Activated CD4-positive, alpha-beta memory T cell treated with anti-CD3 and anti-CD28 coated beads for 36 hours (primary cell): Measurements from ENCODE around the gene MAP2K7. TPM values are rescaled to one million over a fixed set of nuclear protein-coding genes. Genes with fewer than 3 reads are reported as not detected.

Source experiments
- CTCF ChIA-PET: fragments of 350-600 bp; sonication (Branson Sonifier 250); formaldehyde crosslinking; loops from one replicate; lab custom pipeline; 2021; ENCODE audit warnings: antibody characterized with exemption, inconsistent platforms; lab: Charles Lee
- POLR2A ChIA-PET: fragments of 350-600 bp; sonication (Branson Sonifier 250); formaldehyde crosslinking; loops from one replicate; lab custom pipeline; 2021; ENCODE audit warnings: antibody characterized with exemption; lab: Charles Lee
- DNase-seq: peaks from one replicate; pipeline ENCODE4 v3.0.0-alpha.2; 2020
- H3K27ac Mint-ChIP-seq: one replicate; pipeline ENCODE4 v1.8.0; 2021; ENCODE audit warnings: mixed read lengths
- H3K27me3 Mint-ChIP-seq: one replicate; pipeline ENCODE4 v1.8.0; 2021; ENCODE audit warnings: mixed read lengths
- H3K36me3 Mint-ChIP-seq: one replicate; pipeline ENCODE4 v1.8.0; 2021; ENCODE audit warnings: mixed read lengths
- H3K4me1 Mint-ChIP-seq: one replicate; pipeline ENCODE4 v1.8.0; 2021; ENCODE audit warnings: low read depth, mixed read lengths
- H3K4me3 Mint-ChIP-seq: one replicate; pipeline ENCODE4 v1.8.0; 2021; ENCODE audit warnings: mild to moderate bottlenecking, mixed read lengths
- H3K9me3 Mint-ChIP-seq: one replicate; pipeline ENCODE4 v1.8.0; 2021; ENCODE audit warnings: mixed read lengths
- intact Hi-C: fragments of 100-400 bp; cut with micrococcal nuclease; formaldehyde crosslinking; loops from one replicate; pipeline ENCODE4 v1.15.1; 2023
- total RNA-seq, 2 experiments: library from RNA; stranded (reverse); gene quantifications; one replicate each; pipeline ENCODE4 v1.2.3, GENCODE V29; 2021

Gene MAP2K7
- total RNA-seq, 2 experiments from 2014 or later = 29.1 to 30.1 TPM

- DNase-seq = no peak
- intact Hi-C loops = no loop called here
- ChIA-PET POLR2A (interaction anchor here (0.7 to 1.1 kb wide), 3 partner anchors 15 to 25 kb away, joined by 3 to 5 read pairs (median 3); partner anchors contain the start of gene TIMM44), CTCF (interaction anchor here (0.9 to 4.0 kb wide), 8 partner anchors 10 to 50 kb away, joined by 3 to 28 read pairs (median 16); partner anchors contain the start of genes MAP2K7 and TIMM44)
- Mint-ChIP-seq H3K27ac (no peak overlapping the region), H3K4me1 (peaks cover 32% of the 10 kb centered on the region), H3K9me3 (no peaks in the 10 kb centered on the region), H3K27me3 (peaks cover 23% of the 10 kb centered on the region), H3K36me3 (peaks cover 3% of the 10 kb centered on the region), H3K4me3 (no peak overlapping the region)
Measured at GRCh38 chr19:7918615-7919421, 15.1 kb downstream of the MAP2K7 start.

GRCh38 chr19:7919610-7920518, 16.2 kb downstream of the MAP2K7 start, which contains the start of gene SNAPC2:
Gene SNAPC2, plus strand, starts transcription at chr19:7920338. Its CDS starts 29 bp downstream, at chr19:7920367.
- Mint-ChIP-seq H3K9me3 (no peaks in the 10 kb centered on the region), H3K36me3 (peaks cover 3% of the 10 kb centered on the region), H3K27me3 (peaks cover 22% of the 10 kb centered on the region), H3K4me1 (peaks cover 33% of the 10 kb centered on the region), H3K4me3 (peak within 1 kb of the TSS; percentile 83), H3K27ac (peak within 1 kb of the TSS; percentile 84)
- ChIA-PET CTCF (interaction anchor here (0.5 to 3.5 kb wide), 9 partner anchors 9 to 566 kb away, joined by 3 to 28 read pairs (median 6); partner anchors contain the start of genes MAP2K7 and TIMM44), POLR2A (interaction anchor here (0.9 to 1.7 kb wide), 4 partner anchors 13 to 24 kb away, joined by 3 to 7 read pairs (median 6); partner anchors contain the start of genes MAP2K7 and TIMM44)
- intact Hi-C loops = loop anchor here (1.0 to 5.0 kb wide), 5 partner anchors 17 to 283 kb away; partner anchors contain the start of genes MAP2K7, STXBP2 and TIMM44
- peak; percentile 98 for DNase-seq

DNA sequence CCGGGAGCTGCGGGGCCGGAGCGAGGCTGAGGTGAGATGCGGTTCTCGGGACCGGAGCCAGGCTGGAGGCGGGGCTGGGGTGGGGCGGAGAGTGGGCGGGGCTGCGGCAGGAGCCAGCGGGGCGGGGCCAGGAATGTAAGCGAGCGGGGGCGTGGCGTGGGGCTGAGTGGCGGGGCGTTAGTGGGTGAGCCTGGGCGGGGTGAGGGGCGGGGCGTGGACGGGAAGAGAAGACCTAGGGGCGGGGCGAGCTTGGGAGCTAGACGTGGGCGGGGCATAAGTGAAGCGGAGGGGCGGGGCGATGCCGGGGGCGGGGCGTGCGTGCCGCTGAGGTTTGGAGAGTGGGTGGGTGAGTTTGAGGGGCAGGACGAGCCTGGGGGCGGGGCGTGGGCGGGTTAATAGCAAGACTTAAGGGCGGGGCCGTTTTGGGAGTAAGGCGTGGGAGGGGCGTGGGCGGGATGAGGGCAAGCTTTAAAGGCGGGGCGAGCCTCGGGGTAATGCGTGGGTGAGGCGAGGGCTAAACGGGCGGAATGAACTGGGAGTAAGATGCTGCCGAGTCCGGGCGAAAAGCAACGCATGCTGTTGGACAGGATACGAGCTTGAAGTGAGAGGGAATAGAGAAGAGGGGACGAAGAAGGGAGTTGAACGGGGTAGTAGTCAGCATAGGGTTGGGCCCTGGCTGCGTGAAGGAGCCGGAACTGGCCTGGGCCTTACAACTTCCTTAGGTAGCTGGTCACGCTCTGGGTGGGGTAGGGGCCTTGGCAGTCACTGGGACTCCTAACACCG, 17.0 kb downstream of the MAP2K7 start:
- Mint-ChIP-seq H3K27ac (peak overlapping the region; percentile 84), H3K9me3 (no peaks in the 10 kb centered on the region), H3K36me3 (peaks cover 3% of the 10 kb centered on the region)

GRCh38 chr19:7921302-7921966, 17.8 kb downstream of the MAP2K7 start:
- H3K4me3 Mint-ChIP-seq = peak overlapping the region; percentile 83
- H3K27ac Mint-ChIP-seq = peak overlapping the region; percentile 84
- CTCF ChIA-PET = interaction anchor here (0.9 to 3.5 kb wide), 8 partner anchors 8 to 353 kb away, joined by 3 to 28 read pairs (median 7); partner anchors contain the start of genes MAP2K7 and TIMM44
- POLR2A ChIA-PET = interaction anchor here (1.7 kb wide), 1 partner anchor 23 kb away, joined by 7 read pairs; the partner anchor contains the start of gene TIMM44
- intact Hi-C loops = loop anchor here (5.0 kb wide), 1 partner anchor 284 kb away; the partner anchor contains the start of gene STXBP2
- peaks cover 32% of the 10 kb centered on the region for H3K4me1 Mint-ChIP-seq
- peaks cover 10% of the 10 kb centered on the region for H3K27me3 Mint-ChIP-seq
- H3K9me3 Mint-ChIP-seq = no peaks in the 10 kb centered on the region
- H3K36me3 Mint-ChIP-seq = peaks cover 3% of the 10 kb centered on the region
- DNase-seq = no peak

More for the DNA sequence above, 17.0 kb downstream of the MAP2K7 start:
- H3K4me3 Mint-ChIP-seq = peak overlapping the region; percentile 83
- CTCF ChIA-PET = interaction anchor here (0.9 to 3.5 kb wide), 9 partner anchors 8 to 567 kb away, joined by 3 to 28 read pairs (median 6); partner anchors contain the start of genes MAP2K7 and TIMM44
- intact Hi-C loops = loop anchor here (1.0 to 5.0 kb wide), 5 partner anchors 17 to 283 kb away; partner anchors contain the start of genes MAP2K7, STXBP2 and TIMM44
- peaks cover 14% of the 10 kb centered on the region for H3K27me3 Mint-ChIP-seq
- DNase-seq = peak; percentile 100
- POLR2A ChIA-PET = interaction anchor here (1.1 to 1.7 kb wide), 3 partner anchors 14 to 23 kb away, joined by 3 to 7 read pairs (median 7); partner anchors contain the start of genes MAP2K7 and TIMM44
- H3K4me1 Mint-ChIP-seq = peaks cover 31% of the 10 kb centered on the region

DNA sequence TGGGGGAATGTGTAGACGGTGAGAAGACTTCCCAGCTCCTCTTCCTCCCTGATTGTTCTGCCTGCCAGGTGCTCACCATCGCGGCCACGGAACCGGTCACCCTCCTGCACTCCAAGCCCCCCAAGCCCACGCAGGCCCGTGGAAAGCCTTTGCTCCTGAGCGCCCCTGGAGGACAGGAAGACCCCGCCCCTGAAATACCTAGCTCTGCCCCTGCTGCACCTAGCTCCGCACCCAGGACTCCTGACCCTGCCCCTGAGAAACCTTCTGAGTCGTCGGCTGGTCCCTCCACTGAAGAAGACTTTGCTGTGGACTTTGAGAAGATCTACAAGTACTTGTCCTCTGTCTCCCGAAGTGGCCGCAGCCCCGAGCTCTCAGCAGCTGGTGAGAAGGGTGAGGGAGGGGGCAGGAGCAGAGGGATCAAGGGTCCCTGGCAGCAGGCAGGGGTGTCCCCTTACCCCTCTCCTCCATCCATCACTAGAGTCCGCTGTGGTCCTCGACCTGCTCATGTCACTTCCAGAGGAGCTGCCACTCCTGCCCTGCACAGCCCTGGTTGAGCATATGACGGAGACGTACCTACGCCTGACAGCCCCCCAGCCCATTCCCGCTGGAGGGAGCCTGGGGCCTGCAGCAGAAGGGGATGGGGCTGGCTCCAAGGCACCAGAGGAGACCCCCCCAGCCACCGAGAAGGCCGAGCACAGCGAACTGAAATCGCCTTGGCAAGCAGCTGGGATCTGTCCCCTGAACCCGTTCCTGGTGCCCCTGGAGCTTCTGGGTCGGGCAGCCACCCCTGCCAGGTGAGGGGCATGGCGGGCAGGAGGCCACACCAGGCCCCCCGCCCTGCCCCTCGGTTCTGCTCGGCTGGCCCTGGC, 18.5 kb downstream of the MAP2K7 start:
- H3K27me3 Mint-ChIP-seq = peaks cover 6% of the 10 kb centered on the region
- H3K27ac Mint-ChIP-seq = no peak overlapping the region
- no peaks in the 10 kb centered on the region for H3K9me3 Mint-ChIP-seq
- CTCF ChIA-PET = interaction anchor here (0.7 to 3.5 kb wide), 5 partner anchors 18 to 53 kb away, joined by 3 to 28 read pairs (median 4); partner anchors contain the start of genes MAP2K7 and TIMM44
- peaks cover 30% of the 10 kb centered on the region for H3K4me1 Mint-ChIP-seq
- peaks cover 3% of the 10 kb centered on the region for H3K36me3 Mint-ChIP-seq
- intact Hi-C loops = loop anchor here (5.0 kb wide), 1 partner anchor 285 kb away; the partner anchor contains the start of gene STXBP2
- H3K4me3 Mint-ChIP-seq = no peak overlapping the region
- POLR2A ChIA-PET = interaction anchor here (1.7 kb wide), 1 partner anchor 22 kb away, joined by 7 read pairs; the partner anchor contains the start of gene TIMM44
- no peak for DNase-seq

GRCh38 chr19:7922836-7923195, 19.1 kb downstream of the MAP2K7 start:
- Mint-ChIP-seq H3K4me3 (no peak overlapping the region), H3K36me3 (peaks cover 3% of the 10 kb centered on the region), H3K27ac (no peak overlapping the region), H3K4me1 (peaks cover 30% of the 10 kb centered on the region), H3K27me3 (peaks cover 6% of the 10 kb centered on the region), H3K9me3 (no peaks in the 10 kb centered on the region)
- intact Hi-C loops = loop anchor here (5.0 kb wide), 1 partner anchor 286 kb away; the partner anchor contains the start of gene STXBP2
- POLR2A ChIA-PET = no interaction called here
- DNase-seq = no peak
- CTCF ChIA-PET = interaction anchor here (0.7 to 1.4 kb wide), 3 partner anchors 19 to 69 kb away, joined by 3 to 5 read pairs (median 4); partner anchors contain the start of gene MAP2K7

DNA sequence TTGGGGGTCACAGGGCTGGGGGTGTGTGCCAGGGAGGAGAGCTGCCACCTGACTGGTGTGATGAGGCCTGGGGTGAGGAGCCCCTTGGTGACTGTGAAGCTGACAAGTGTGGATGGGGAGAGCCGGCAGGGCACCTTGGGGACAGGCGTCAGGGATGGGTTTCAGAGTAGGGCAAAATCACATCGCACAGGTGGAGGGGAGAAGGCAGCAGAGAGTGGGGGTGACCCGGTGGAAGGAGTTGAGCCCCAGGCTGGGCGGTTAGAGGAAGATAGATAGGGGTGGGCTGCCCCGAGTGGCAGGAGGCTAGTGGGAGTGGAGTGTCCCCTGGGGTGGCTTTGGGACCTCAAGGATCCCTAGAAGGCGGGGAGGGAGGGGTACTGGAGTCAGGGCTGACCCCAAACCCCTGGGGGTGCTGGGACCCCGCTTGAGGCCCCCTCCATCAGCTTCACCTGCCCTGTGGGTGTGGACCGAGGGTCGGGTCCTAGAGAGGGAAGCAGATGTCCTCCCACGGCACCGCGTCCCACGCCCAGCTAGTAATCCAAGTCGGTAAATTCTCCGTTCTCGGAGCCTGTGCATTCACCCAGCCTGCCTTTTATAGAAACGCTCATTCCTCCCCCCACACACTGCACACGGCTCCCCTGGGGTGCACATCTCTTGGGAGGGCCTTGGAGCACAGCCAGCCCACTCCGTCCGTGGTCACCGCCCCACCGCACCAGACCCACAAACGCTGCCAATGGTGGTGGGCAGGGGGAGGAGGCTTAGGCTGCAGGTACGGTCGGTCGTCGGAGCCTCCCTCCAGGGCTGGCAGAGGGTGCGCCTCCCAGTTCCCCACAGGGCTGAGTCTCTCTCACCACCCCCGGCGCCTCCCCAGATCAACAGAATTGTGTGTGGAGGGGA, 19.9 kb downstream of the MAP2K7 start:
- Mint-ChIP-seq H3K9me3 (no peaks in the 10 kb centered on the region), H3K27me3 (peaks cover 3% of the 10 kb centered on the region), H3K27ac (no peak overlapping the region), H3K4me1 (peaks cover 30% of the 10 kb centered on the region), H3K4me3 (no peak overlapping the region), H3K36me3 (peaks cover 3% of the 10 kb centered on the region)
- ChIA-PET CTCF (interaction anchor here (0.7 to 1.4 kb wide), 3 partner anchors 20 to 69 kb away, joined by 3 to 5 read pairs (median 4); partner anchors contain the start of gene MAP2K7), POLR2A (interaction anchor here (0.6 kb wide), 1 partner anchor 65 kb away, joined by 3 read pairs; no protein-coding TSS in a partner anchor)
- intact Hi-C loops = loop anchor here (5.0 kb wide), 1 partner anchor 286 kb away; the partner anchor contains the start of gene STXBP2
- DNase-seq = no peak

DNA sequence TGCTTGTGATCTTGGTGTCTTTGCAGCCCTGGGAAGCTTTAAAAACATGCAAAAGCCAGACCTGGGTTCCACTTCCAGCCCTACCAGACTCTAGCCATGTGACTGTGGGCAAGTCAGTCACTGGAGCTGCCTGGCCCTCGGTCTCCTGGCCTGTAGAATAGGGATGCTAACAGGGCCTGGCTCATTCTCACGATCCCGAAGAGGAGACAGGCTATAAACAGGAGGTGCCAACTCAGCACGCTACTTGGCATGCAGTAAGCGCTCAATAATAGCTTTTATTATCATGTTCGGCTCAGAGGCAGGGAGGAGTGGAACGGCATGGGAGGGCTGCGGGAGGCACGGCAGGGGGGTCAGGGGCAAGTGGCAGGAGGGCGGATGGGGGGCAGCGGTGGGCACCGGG, 20.6 kb downstream of the MAP2K7 start:
- Mint-ChIP-seq H3K4me1 (peaks cover 36% of the 10 kb centered on the region), H3K27ac (no peak overlapping the region), H3K36me3 (peaks cover 5% of the 10 kb centered on the region), H3K9me3 (no peaks in the 10 kb centered on the region), H3K27me3 (peaks cover 3% of the 10 kb centered on the region), H3K4me3 (no peak overlapping the region)
- intact Hi-C loops = loop anchor here (5.0 kb wide), 1 partner anchor 287 kb away; the partner anchor contains the start of gene STXBP2
- ChIA-PET CTCF (interaction anchor here (0.7 to 1.4 kb wide), 2 partner anchors 55 to 70 kb away, joined by 3 to 5 read pairs; no protein-coding TSS in a partner anchor), POLR2A (interaction anchor here (0.6 kb wide), 1 partner anchor 65 kb away, joined by 3 read pairs; no protein-coding TSS in a partner anchor)
- no peak for DNase-seq
